Measurements from ENCODE around the gene CCDC61. TPM values are rescaled to one million over a fixed set of nuclear protein-coding genes. Genes with fewer than 3 reads are reported as not detected.

The CCDC61 gene
- total and polyA plus RNA-seq, 2 donors (not counting 1 experiment from before 2014, with no cell fraction given), result 20.6 to 30.1 TPM

GRCh38 chr19:45994456-45994997, 740 bp upstream of the CCDC61 start:
- peak overlapping the region; percentile 78 for H3K4me2 ChIP-seq (replicated peaks; ENCODE audit: low read depth, low read length, poor library complexity, severe bottlenecking)
- peak overlapping the region; percentile 63 for H3K9ac ChIP-seq (ENCODE audit: low read length)
- ATAC-seq (ENCODE audit: low read depth), result peak; percentile 0
- no peak for DNase-seq
- no peak overlapping the region for H3K27ac ChIP-seq (ENCODE audit: low read length in 2 of 2)
- no peak for TF ChIP-seq CTCF (IDR thresholded peaks at IDR 0.05)
- H3K9me3 ChIP-seq (ENCODE audit: control extremely low read depth in 1 of 3, control insufficient read depth in 2 of 3, insufficient read depth in 1 of 3, low read length in 2 of 3), result peaks cover 0 to 2% (median 0%) of the 10 kb centered on the region in 3 donors
- H3K4me3 ChIP-seq (ENCODE audit: control extremely low read depth in 1 of 5, extremely low read depth in 1 of 5, insufficient read depth in 1 of 5, low read depth in 2 of 5, low read length in 4 of 5), result peak overlapping the region; percentile 46 to 84 (median 67)
- Mint-ChIP-seq H3K27me3 (peaks cover 20% of the 10 kb centered on the region), H3K4me1 (peaks cover 20% of the 10 kb centered on the region), H3K9me3 (ENCODE audit: insufficient read depth) (no peaks in the 10 kb centered on the region), H3K4me3 (peak overlapping the region; percentile 58), H3K27ac (no peak overlapping the region)
- peaks cover 36% of the 10 kb centered on the region for H3K79me2 ChIP-seq (ENCODE audit: control insufficient read depth, insufficient read depth, low read length)
- no CpG with 5 or more reads among the region's 8 CpGs for WGBS (ENCODE audit: insufficient coverage)
- peaks cover 17% of the 10 kb centered on the region for H4K20me1 ChIP-seq (ENCODE audit: control insufficient read depth, insufficient read depth, low read length, poor library complexity, severe bottlenecking)
- intact Hi-C loops (cut with micrococcal nuclease), result loop anchor here (2.0 to 10.0 kb wide), 3 partner anchors 68 to 590 kb away; partner anchors contain the start of genes DMWD, POLR1G and PPP1R13L
- peaks cover 12 to 15% of the 10 kb centered on the region in 2 donors for H3K4me1 ChIP-seq (ENCODE audit: control insufficient read depth in 2 of 2, insufficient read depth in 2 of 2, low read length in 2 of 2)
- ChIA-PET POLR2A (interaction anchor here (0.5 to 0.9 kb wide), 3 partner anchors 18 to 114 kb away, joined by 3 to 5 read pairs (median 3); no protein-coding TSS in a partner anchor), CTCF (interaction anchor here (0.6 to 2.9 kb wide), 6 partner anchors 16 to 591 kb away, joined by 3 to 20 read pairs (median 4); partner anchors contain the start of gene SIX5)
- no peaks in the 10 kb centered on the region for H3K36me3 ChIP-seq (replicated peaks in 1 of 2; ENCODE audit: control extremely low read depth in 1 of 2, control insufficient read depth in 1 of 2, extremely low read depth in 1 of 2, insufficient read depth in 2 of 2, low read length in 1 of 2)
- peak overlapping the region; percentile 81 for H2AFZ ChIP-seq (ENCODE audit: insufficient read depth, low read depth, low read length, poor library complexity, severe bottlenecking)
- peaks cover 0 to 6% (median 3%) of the 10 kb centered on the region in 4 experiments for H3K27me3 ChIP-seq (replicated peaks in 1 of 4; ENCODE audit: control extremely low read depth in 1 of 4, control insufficient read depth in 3 of 4, insufficient read depth in 4 of 4, low read length in 3 of 4)

- peak overlapping the region; percentile 97 for H2AFZ ChIP-seq (ENCODE audit: insufficient read depth, low read depth, low read length, poor library complexity, severe bottlenecking)
- H3K4me3 ChIP-seq (ENCODE audit: control extremely low read depth in 1 of 5, extremely low read depth in 1 of 5, insufficient read depth in 1 of 5, low read depth in 2 of 5, low read length in 4 of 5), result peak overlapping the region; percentile 71 to 92 (median 78)
- Mint-ChIP-seq H3K4me1 (peaks cover 34% of the 10 kb centered on the region), H3K27me3 (peaks cover 24% of the 10 kb centered on the region), H3K9me3 (ENCODE audit: insufficient read depth) (no peaks in the 10 kb centered on the region), H3K4me3 (no peak overlapping the region), H3K27ac (no peak overlapping the region)
- H3K36me3 ChIP-seq (replicated peaks in 1 of 2; ENCODE audit: control extremely low read depth in 1 of 2, control insufficient read depth in 1 of 2, extremely low read depth in 1 of 2, insufficient read depth in 2 of 2, low read length in 1 of 2), result no peaks in the 10 kb centered on the region
- ChIA-PET CTCF (interaction anchor here (0.8 to 2.9 kb wide), 4 partner anchors 15 to 227 kb away, joined by 3 to 20 read pairs (median 5); partner anchors contain the start of genes IRF2BP1 and SIX5), POLR2A (interaction anchor here (0.8 to 0.9 kb wide), 2 partner anchors 17 to 115 kb away, joined by 3 read pairs; no protein-coding TSS in a partner anchor)
- peaks cover 0 to 16% (median 7%) of the 10 kb centered on the region in 4 experiments for H3K27me3 ChIP-seq (replicated peaks in 1 of 4; ENCODE audit: control extremely low read depth in 1 of 4, control insufficient read depth in 3 of 4, insufficient read depth in 4 of 4, low read length in 3 of 4)
- DNase-seq (no peak), ATAC-seq (ENCODE audit: low read depth) (no peak)
- H3K4me1 ChIP-seq (ENCODE audit: control insufficient read depth in 2 of 2, insufficient read depth in 2 of 2, low read length in 2 of 2), result peaks cover 26 to 28% of the 10 kb centered on the region in 2 donors
- peak overlapping the region; percentile 90 for H3K4me2 ChIP-seq (replicated peaks; ENCODE audit: low read depth, low read length, poor library complexity, severe bottlenecking)
- H3K27ac ChIP-seq (ENCODE audit: low read length in 2 of 2), result peak overlapping the region; percentile 55 to 84
- intact Hi-C loops (cut with micrococcal nuclease), result loop anchor here (1.0 to 10.0 kb wide), 9 partner anchors 20 to 591 kb away; partner anchors contain the start of genes DMWD, IRF2BP1, MYPOP and POLR1G
- H3K79me2 ChIP-seq (ENCODE audit: control insufficient read depth, insufficient read depth, low read length), result peaks cover 49% of the 10 kb centered on the region
- no peak for TF ChIP-seq EZH2 (IDR thresholded peaks at IDR 0.05; ENCODE audit: borderline replicate concordance, insufficient read depth, low read depth, low read length, poor library complexity, severe bottlenecking)
- TF ChIP-seq CTCF (IDR thresholded peaks at IDR 0.05), result no peak
- peaks cover 30% of the 10 kb centered on the region for H4K20me1 ChIP-seq (ENCODE audit: control insufficient read depth, insufficient read depth, low read length, poor library complexity, severe bottlenecking)
- H3K9ac ChIP-seq (ENCODE audit: low read length), result peak overlapping the region; percentile 87
- peaks cover 0 to 6% (median 0%) of the 10 kb centered on the region in 3 donors for H3K9me3 ChIP-seq (ENCODE audit: control extremely low read depth in 1 of 3, control insufficient read depth in 2 of 3, insufficient read depth in 1 of 3, low read length in 2 of 3)
- WGBS (ENCODE audit: insufficient coverage), result 25% methylated on average over 11 of the region's 13 CpGs
Observed at GRCh38 chr19:45995715-45996385, 583 bp downstream of the CCDC61 start.

Data from B cell (primary cell).